Measurements from ENCODE around the gene PMM2. TPM values are rescaled to one million over a fixed set of nuclear protein-coding genes. Genes with fewer than 3 reads are reported as not detected.
"Not testable (repeated sequence)": the region's sequence is repeated elsewhere in the genome, so short reads cannot be mapped to it uniquely, and the experiment has no call there.

The PMM2 gene
- total and polyA plus RNA-seq, 2 experiments from 2014 or later = 28.4 to 31.3 TPM

DNA sequence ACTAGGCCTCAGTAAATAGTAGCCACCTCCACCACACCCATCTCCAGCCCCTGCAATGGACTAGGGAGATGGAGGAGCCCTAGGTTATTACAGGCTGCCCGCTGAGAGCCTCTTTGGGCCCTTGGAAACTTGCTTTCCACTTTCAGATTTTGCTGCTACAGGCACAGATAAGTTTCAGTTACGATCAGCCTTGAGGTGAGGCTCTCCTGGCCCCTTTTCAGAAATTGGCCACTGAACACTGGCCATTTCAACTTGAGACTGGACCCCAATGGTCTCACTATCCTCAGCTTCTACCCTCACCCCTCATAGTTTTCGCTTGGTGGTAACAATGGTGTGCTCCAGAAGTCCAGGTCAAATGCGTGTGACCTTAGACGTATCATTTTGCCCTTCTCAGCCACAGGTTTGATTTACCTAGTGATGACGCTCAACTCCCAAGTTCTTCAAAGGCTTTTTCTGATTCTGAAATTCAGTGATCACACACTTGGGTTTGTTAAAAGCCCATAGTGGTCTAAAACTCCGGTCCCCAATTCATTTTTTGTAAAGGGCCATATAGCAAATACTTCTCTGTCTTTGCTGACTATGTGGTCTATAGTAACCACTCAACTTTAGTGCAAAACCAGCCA is 1.0 kb downstream of the PMM2 start:
- H3K4me2 ChIP-seq = peak overlapping the region; percentile 94
- no peak overlapping the region for H2AFZ ChIP-seq
- WGBS (ENCODE audit: low lambda C conversion rate, missing lambda C conversion rate) = 68% methylated on average over 7 of the region's 7 CpGs
- H4K20me1 ChIP-seq (ENCODE audit: insufficient read depth, poor library complexity, severe bottlenecking) = peaks cover 13% of the 10 kb centered on the region
- peaks cover 27% of the 10 kb centered on the region for H3K4me1 ChIP-seq (ENCODE audit: insufficient read depth)
- H3K9me3 ChIP-seq (ENCODE audit: low read depth) = no peaks in the 10 kb centered on the region
- H3K27ac ChIP-seq = peak overlapping the region; percentile 93
- peak overlapping the region; percentile 67 for H3K4me3 ChIP-seq
- peaks cover 78% of the 10 kb centered on the region for H3K79me2 ChIP-seq
- no peaks in the 10 kb centered on the region for H3K9me2 ChIP-seq (replicated peaks; ENCODE audit: insufficient read depth)
- TF ChIP-seq EZH2 (IDR thresholded peaks at IDR 0.05; ENCODE audit: borderline replicate concordance) (no peak), EZH2phosphoT487 (IDR thresholded peaks at IDR 0.05; ENCODE audit: low read depth, severe bottlenecking, unreplicated experiment) (no peak)
- TF ChIP-seq, protein P1, sequence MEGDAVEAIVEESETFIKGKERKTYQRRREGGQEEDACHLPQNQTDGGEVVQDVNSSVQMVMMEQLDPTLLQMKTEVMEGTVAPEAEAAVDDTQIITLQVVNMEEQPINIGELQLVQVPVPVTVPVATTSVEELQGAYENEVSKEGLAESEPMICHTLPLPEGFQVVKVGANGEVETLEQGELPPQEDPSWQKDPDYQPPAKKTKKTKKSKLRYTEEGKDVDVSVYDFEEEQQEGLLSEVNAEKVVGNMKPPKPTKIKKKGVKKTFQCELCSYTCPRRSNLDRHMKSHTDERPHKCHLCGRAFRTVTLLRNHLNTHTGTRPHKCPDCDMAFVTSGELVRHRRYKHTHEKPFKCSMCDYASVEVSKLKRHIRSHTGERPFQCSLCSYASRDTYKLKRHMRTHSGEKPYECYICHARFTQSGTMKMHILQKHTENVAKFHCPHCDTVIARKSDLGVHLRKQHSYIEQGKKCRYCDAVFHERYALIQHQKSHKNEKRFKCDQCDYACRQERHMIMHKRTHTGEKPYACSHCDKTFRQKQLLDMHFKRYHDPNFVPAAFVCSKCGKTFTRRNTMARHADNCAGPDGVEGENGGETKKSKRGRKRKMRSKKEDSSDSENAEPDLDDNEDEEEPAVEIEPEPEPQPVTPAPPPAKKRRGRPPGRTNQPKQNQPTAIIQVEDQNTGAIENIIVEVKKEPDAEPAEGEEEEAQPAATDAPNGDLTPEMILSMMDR (IDR thresholded peaks at IDR 0.05; ENCODE audit: poor library complexity) = no peak
- H3K27me3 ChIP-seq = no peaks in the 10 kb centered on the region
- DNase-seq (ENCODE audit: low spot score) = no peak
- no peaks in the 10 kb centered on the region for H3K36me3 ChIP-seq (replicated peaks; ENCODE audit: insufficient read depth, low read depth)

GRCh38 chr16:8801701-8802100 is 4.1 kb downstream of the PMM2 start:
- no peaks in the 10 kb centered on the region for H3K27me3 ChIP-seq
- H3K27ac ChIP-seq = no peak overlapping the region
- H3K36me3 ChIP-seq (replicated peaks; ENCODE audit: insufficient read depth, low read depth) = no peaks in the 10 kb centered on the region
- no peak for TF ChIP-seq EZH2 (IDR thresholded peaks at IDR 0.05; ENCODE audit: borderline replicate concordance)
- TF ChIP-seq, protein P1 (IDR thresholded peaks at IDR 0.05; ENCODE audit: poor library complexity) = no peak
- TF ChIP-seq EZH2phosphoT487 (IDR thresholded peaks at IDR 0.05; ENCODE audit: low read depth, severe bottlenecking, unreplicated experiment) = no peak
- no peak overlapping the region for H3K4me3 ChIP-seq
- H3K4me2 ChIP-seq = no peak overlapping the region
- 92% methylated on average over 4 of the region's 4 CpGs for WGBS (ENCODE audit: low lambda C conversion rate, missing lambda C conversion rate)
- H3K79me2 ChIP-seq = peaks cover 82% of the 10 kb centered on the region
- H2AFZ ChIP-seq = no peak overlapping the region
- H3K9me3 ChIP-seq (ENCODE audit: low read depth) = no peaks in the 10 kb centered on the region
- no peaks in the 10 kb centered on the region for H3K9me2 ChIP-seq (replicated peaks; ENCODE audit: insufficient read depth)
- no peak for DNase-seq (ENCODE audit: low spot score)
- peaks cover 13% of the 10 kb centered on the region for H4K20me1 ChIP-seq (ENCODE audit: insufficient read depth, poor library complexity, severe bottlenecking)
- peaks cover 20% of the 10 kb centered on the region for H3K4me1 ChIP-seq (ENCODE audit: insufficient read depth)

DNA sequence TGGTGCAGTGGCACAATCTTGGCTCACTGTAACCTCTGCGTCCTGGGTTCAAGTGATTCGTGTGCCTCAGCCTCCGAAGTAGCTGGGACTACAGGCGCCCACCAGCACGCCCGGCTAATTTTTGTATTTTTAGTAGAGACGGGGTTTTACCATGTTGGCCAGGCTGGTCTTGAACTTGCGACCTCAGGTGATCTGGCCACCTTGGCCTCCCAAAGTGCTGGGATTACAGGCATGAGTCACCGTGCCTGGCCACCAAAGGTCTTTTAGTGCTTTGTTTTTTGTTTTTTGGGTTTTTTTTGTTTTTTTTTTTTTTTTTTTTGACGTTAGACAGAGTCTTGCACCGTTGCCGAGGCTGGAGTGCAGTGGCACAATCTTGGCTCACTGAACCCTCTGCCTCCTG is 6.1 kb downstream of the PMM2 start:
- 93% methylated on average over 12 of the region's 12 CpGs for WGBS (ENCODE audit: low lambda C conversion rate, missing lambda C conversion rate)
- H3K36me3 ChIP-seq (replicated peaks; ENCODE audit: insufficient read depth, low read depth); H2AFZ ChIP-seq; H3K9me2 ChIP-seq (replicated peaks; ENCODE audit: insufficient read depth); H3K27ac ChIP-seq; H3K4me2 ChIP-seq; DNase-seq (ENCODE audit: low spot score); H3K27me3 ChIP-seq; H3K9me3 ChIP-seq (ENCODE audit: low read depth); H3K4me3 ChIP-seq: not testable (repeated sequence)
- Histone ChIP-seq H4K20me1 (ENCODE audit: insufficient read depth, poor library complexity, severe bottlenecking) (peaks cover 18% of the 10 kb centered on the region), H3K79me2 (peaks cover 71% of the 10 kb centered on the region), H3K4me1 (ENCODE audit: insufficient read depth) (peaks cover 16% of the 10 kb centered on the region)

GRCh38 chr16:8804313-8804712 is 6.7 kb downstream of the PMM2 start:
- H3K27me3 ChIP-seq = no peaks in the 10 kb centered on the region
- peaks cover 18% of the 10 kb centered on the region for H4K20me1 ChIP-seq (ENCODE audit: insufficient read depth, poor library complexity, severe bottlenecking)
- no peak overlapping the region for H3K4me3 ChIP-seq
- no peak overlapping the region for H3K27ac ChIP-seq
- peaks cover 10% of the 10 kb centered on the region for H3K4me1 ChIP-seq (ENCODE audit: insufficient read depth)
- H3K9me3 ChIP-seq (ENCODE audit: low read depth) = no peaks in the 10 kb centered on the region
- H3K4me2 ChIP-seq = no peak overlapping the region
- WGBS (ENCODE audit: low lambda C conversion rate, missing lambda C conversion rate) = 91% methylated on average over 6 of the region's 6 CpGs
- no peaks in the 10 kb centered on the region for H3K36me3 ChIP-seq (replicated peaks; ENCODE audit: insufficient read depth, low read depth)
- H3K79me2 ChIP-seq = peaks cover 65% of the 10 kb centered on the region
- DNase-seq (ENCODE audit: low spot score) = no peak
- no peaks in the 10 kb centered on the region for H3K9me2 ChIP-seq (replicated peaks; ENCODE audit: insufficient read depth)
- H2AFZ ChIP-seq = no peak overlapping the region
- TF ChIP-seq, protein P1 (IDR thresholded peaks at IDR 0.05; ENCODE audit: poor library complexity) = no peak
- TF ChIP-seq EZH2 (IDR thresholded peaks at IDR 0.05; ENCODE audit: borderline replicate concordance) (no peak), EZH2phosphoT487 (IDR thresholded peaks at IDR 0.05; ENCODE audit: low read depth, severe bottlenecking, unreplicated experiment) (no peak)

Measured in hepatocyte (in vitro differentiated cells).